Upper lobe of left lung (tissue), 6 donors: ENCODE data around the gene MR1. TPM values are rescaled to one million over a fixed set of nuclear protein-coding genes. Genes with fewer than 3 reads are reported as not detected.

Experiments used
- ATAC-seq, 2 donors: fragments of 200-7000 bp; cut with Tn5 transposase; one replicate each; pipeline ENCODE4 v1.9.1; 2022; ENCODE audit warnings: mild to moderate bottlenecking in 2 of 2, moderate library complexity in 2 of 2; ENCODE audit not compliant: low FRiP score in 2 of 2
- DNase-seq, 2 donors: peaks; one replicate each; pipeline ENCODE4 v3.0.0-alpha.2; 2019 to 2020
- H3K27ac ChIP-seq, 4 donors: fragments of 200-600 bp; sonication (generic); one replicate each; pipeline ENCODE4 v1.5.1; 2016 to 2019
- H3K27me3 ChIP-seq, 4 donors: fragments of 200-600 bp; sonication (generic); one replicate each; pipeline ENCODE4 v1.5.1; 2017 to 2019
- H3K36me3 ChIP-seq, 4 donors: fragments of 200-600 bp; sonication (generic); one replicate each; pipeline ENCODE4 v1.5.1; 2016 to 2019
- H3K4me1 ChIP-seq, 4 donors: fragments of 200-600 bp; sonication (generic); one replicate each; pipeline ENCODE4 v1.5.1; 2018 to 2019
- H3K4me3 ChIP-seq, 4 donors: fragments of 200-600 bp; sonication (generic); one replicate each; pipeline ENCODE4 v1.5.1; 2017 to 2019; ENCODE audit warnings: mild to moderate bottlenecking in 2 of 4, moderate library complexity in 1 of 4
- H3K9me3 ChIP-seq, 4 donors: fragments of 200-600 bp; sonication (generic); one replicate each; pipeline ENCODE4 v1.5.1; 2018 to 2019
- EP300 ChIP-seq, 4 donors: sonication (generic); formaldehyde crosslinking; IDR thresholded peaks; one replicate each; pipeline ENCODE4 v1.5.1; 2017; ENCODE audit warnings: antibody characterized with exemption in 4 of 4, control low read depth in 2 of 4
- POLR2A ChIP-seq, 4 donors: fragments of 450-650 bp; IDR thresholded peaks; one replicate each; pipeline ENCODE4 v1.5.1; 2016 to 2017; ENCODE audit warnings: antibody characterized with exemption in 4 of 4, mild to moderate bottlenecking in 2 of 4
- POLR2AphosphoS5 ChIP-seq, 2 donors: sonication (generic); formaldehyde crosslinking; IDR thresholded peaks; one replicate each; pipeline ENCODE4 v1.5.1; 2017; ENCODE audit warnings: antibody characterized with exemption in 2 of 2
- WGBS, 2 donors: methylation state at CpG; one replicate each; pipeline ENCODE4 v1.1.5; 2017 to 2018; 5-methylcytosine and 5-hydroxymethylcytosine counted together
- total RNA-seq, 6 donors: library from RNA; depleted of rRNA in 4 of 6; stranded (reverse); fragments of >200 nt in 4 of 6; gene quantifications; one replicate each; pipeline versions ENCODE4 v1.1.0 to v1.2.1, GENCODE V29; 2016 to 2021
- TF ChIP-seq, protein P1 (sequence below), 6 experiments: fragments of 450-650 bp in 4 of 6; fragments of 200-600 bp in 2 of 6; sonication (generic) in 2 of 6; IDR thresholded peaks; one replicate each; pipeline ENCODE4 v1.5.1; 2016 to 2019; ENCODE audit warnings: antibody characterized with exemption in 6 of 6
- donor health status: DM: no; HTN: no; CAD: no; lungs with moderate emphysema.
- donor health status: DM: no; HTN: yes; CAD: no; lungs with severe emphysema.

Gene MR1
- total RNA-seq, 6 donors from 2014 or later, result 22.0 to 54.0 (median 26.9) TPM

GRCh38 chr1:181091309-181092040 is 57.7 kb downstream of the MR1 start:
- ATAC-seq (no peak), DNase-seq (no peak)
- H3K36me3 ChIP-seq, result peaks cover 0 to 15% (median 0%) of the 10 kb centered on the region in 4 donors
- peak overlapping the region; percentile 17 to 89 (median 84) for H3K4me3 ChIP-seq
- TF ChIP-seq, protein P1, sequence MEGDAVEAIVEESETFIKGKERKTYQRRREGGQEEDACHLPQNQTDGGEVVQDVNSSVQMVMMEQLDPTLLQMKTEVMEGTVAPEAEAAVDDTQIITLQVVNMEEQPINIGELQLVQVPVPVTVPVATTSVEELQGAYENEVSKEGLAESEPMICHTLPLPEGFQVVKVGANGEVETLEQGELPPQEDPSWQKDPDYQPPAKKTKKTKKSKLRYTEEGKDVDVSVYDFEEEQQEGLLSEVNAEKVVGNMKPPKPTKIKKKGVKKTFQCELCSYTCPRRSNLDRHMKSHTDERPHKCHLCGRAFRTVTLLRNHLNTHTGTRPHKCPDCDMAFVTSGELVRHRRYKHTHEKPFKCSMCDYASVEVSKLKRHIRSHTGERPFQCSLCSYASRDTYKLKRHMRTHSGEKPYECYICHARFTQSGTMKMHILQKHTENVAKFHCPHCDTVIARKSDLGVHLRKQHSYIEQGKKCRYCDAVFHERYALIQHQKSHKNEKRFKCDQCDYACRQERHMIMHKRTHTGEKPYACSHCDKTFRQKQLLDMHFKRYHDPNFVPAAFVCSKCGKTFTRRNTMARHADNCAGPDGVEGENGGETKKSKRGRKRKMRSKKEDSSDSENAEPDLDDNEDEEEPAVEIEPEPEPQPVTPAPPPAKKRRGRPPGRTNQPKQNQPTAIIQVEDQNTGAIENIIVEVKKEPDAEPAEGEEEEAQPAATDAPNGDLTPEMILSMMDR (IDR thresholded peaks at IDR 0.05), result no peak
- TF ChIP-seq POLR2A (IDR thresholded peaks at IDR 0.05) (no peak), POLR2AphosphoS5 (IDR thresholded peaks at IDR 0.05) (no peak), EP300 (IDR thresholded peaks at IDR 0.05) (no peak)
- 81 to 85% methylated on average over 8 of the region's 8 CpGs for WGBS, 2 donors
- H3K9me3 ChIP-seq, result no peaks in the 10 kb centered on the region
- no peaks in the 10 kb centered on the region for H3K27me3 ChIP-seq
- H3K4me1 ChIP-seq, result peaks cover 36 to 58% (median 45%) of the 10 kb centered on the region in 4 donors
- H3K27ac ChIP-seq, result peak overlapping the region; percentile 93 to 98 (median 94)

DNA sequence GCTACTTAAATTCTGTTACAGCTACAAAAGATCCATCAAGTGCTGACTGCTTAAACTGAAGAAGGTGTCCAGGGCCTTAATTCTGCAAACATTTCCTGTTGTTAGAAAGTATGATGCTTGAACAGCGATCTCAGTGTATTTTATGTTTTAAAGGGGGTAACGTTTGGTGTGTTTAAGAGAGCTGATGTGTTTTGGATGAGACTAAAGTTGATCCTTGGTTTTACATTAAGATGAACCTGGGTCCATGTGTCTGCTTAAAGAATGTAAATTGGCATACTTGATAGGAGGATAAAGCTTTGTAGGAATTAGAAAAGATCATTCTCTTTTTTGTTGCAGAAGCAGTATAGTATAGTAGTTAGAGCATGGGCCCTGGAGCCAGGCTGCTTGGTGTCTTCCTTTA is 58.3 kb downstream of the MR1 start:
- Histone ChIP-seq H3K36me3 (peaks cover 0 to 15% (median 0%) of the 10 kb centered on the region in 4 donors), H3K27ac (no peak overlapping the region), H3K4me3 (peak overlapping the region in 1 of 4 donors; percentile 84), H3K9me3 (no peaks in the 10 kb centered on the region), H3K4me1 (peaks cover 41 to 64% (median 50%) of the 10 kb centered on the region in 4 donors), H3K27me3 (no peaks in the 10 kb centered on the region)
- ATAC-seq (no peak), DNase-seq (no peak)
- 55 to 62% methylated on average over 2 of the region's 2 CpGs for WGBS, 2 donors
- no peak for TF ChIP-seq EP300 (IDR thresholded peaks at IDR 0.05)
- TF ChIP-seq POLR2AphosphoS5 (IDR thresholded peaks at IDR 0.05), result no peak
- no peak for TF ChIP-seq POLR2A (IDR thresholded peaks at IDR 0.05)
- TF ChIP-seq, protein P1 (IDR thresholded peaks at IDR 0.05), result no peak

DNA sequence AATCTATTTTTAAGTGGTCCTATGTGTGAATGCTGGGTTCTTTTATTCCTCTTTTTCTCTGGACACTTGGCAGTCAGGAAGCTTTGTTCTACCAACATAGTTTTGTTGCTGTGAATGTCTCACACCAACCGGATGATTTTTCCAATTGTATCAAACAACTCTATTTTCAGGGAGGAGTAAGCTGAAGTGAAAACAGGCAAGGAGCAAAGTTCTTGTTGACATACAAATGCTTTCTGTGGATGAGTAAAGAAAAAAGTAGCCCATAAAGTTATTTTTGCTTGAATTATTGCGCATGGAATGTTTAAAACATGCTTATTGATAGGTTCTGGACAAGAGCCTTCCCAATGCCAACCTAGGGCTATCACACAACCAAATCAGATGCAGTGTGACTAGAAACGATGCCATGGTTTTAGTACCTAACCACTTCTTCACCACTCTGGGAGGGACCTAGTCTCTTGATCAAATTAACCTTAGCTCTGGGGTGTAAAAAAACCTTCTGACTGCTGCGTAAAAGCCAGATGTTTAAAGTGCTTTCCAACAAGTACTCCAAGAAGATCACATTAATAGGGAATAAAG is 59.2 kb downstream of the MR1 start:
- peaks cover 0 to 15% (median 0%) of the 10 kb centered on the region in 4 donors for H3K36me3 ChIP-seq
- no peaks in the 10 kb centered on the region for H3K27me3 ChIP-seq
- H3K4me1 ChIP-seq, result peaks cover 39 to 67% (median 54%) of the 10 kb centered on the region in 4 donors
- peak overlapping the region in 1 of 4 donors; percentile 84 for H3K4me3 ChIP-seq
- WGBS, 2 donors, result 90 to 91% methylated on average over 4 of the region's 4 CpGs
- H3K9me3 ChIP-seq, result no peaks in the 10 kb centered on the region
- DNase-seq, result no peak
- H3K27ac ChIP-seq, result no peak overlapping the region
- no peak for TF ChIP-seq POLR2A (IDR thresholded peaks at IDR 0.05)
- TF ChIP-seq, protein P1 (IDR thresholded peaks at IDR 0.05), result no peak
- ATAC-seq, result no peak

- H3K4me1 ChIP-seq, result peaks cover 45 to 70% (median 54%) of the 10 kb centered on the region in 4 donors
- WGBS, 2 donors, result 80 to 82% methylated on average over 7 of the region's 7 CpGs
- peak; percentile 27 to 43 for ATAC-seq
- no peaks in the 10 kb centered on the region for H3K9me3 ChIP-seq
- no peak overlapping the region for H3K4me3 ChIP-seq
- H3K36me3 ChIP-seq, result peaks cover 0 to 15% (median 0%) of the 10 kb centered on the region in 4 donors
- TF ChIP-seq, protein P1 (IDR thresholded peaks at IDR 0.05), result no peak
- no peak for TF ChIP-seq EP300 (IDR thresholded peaks at IDR 0.05)
- no peak for TF ChIP-seq POLR2A (IDR thresholded peaks at IDR 0.05)
- TF ChIP-seq POLR2AphosphoS5 (IDR thresholded peaks at IDR 0.05), result no peak
- peak overlapping the region in 1 of 4 donors; percentile 57 for H3K27ac ChIP-seq
- no peak for DNase-seq
- no peaks in the 10 kb centered on the region for H3K27me3 ChIP-seq
Measured at GRCh38 chr1:181094416-181095212, 60.8 kb downstream of the MR1 start.
